HG03039 (cell line): ENCODE results near the gene PARD3B.

Source experiments
- ATAC-seq: cut with Tn5 transposase; IDR thresholded peaks from one replicate; pipeline ENCODE4 v1.9.1; 2021; ENCODE audit warnings: mild to moderate bottlenecking, moderate library complexity; ENCODE audit not compliant: unreplicated experiment

The PARD3B gene

GRCh38 chr2:204933735-204934374 is 388.6 kb downstream of the PARD3B start:
- ATAC-seq: no peak

- ATAC-seq: no peak
These were observed 399.7 kb downstream of the PARD3B start for GRCh38 chr2:204944927-204945326.

- no peak for ATAC-seq
These were observed 400.1 kb downstream of the PARD3B start for GRCh38 chr2:204945376-204945775.

GRCh38 chr2:204946892-204947291 is 401.6 kb downstream of the PARD3B start:
- ATAC-seq: no peak

- no peak for ATAC-seq
These were observed 402.1 kb downstream of the PARD3B start for GRCh38 chr2:204947405-204947804.

- ATAC-seq: no peak
These were observed 402.9 kb downstream of the PARD3B start for GRCh38 chr2:204948024-204948763.

GRCh38 chr2:204948822-204949221 is 403.5 kb downstream of the PARD3B start:
- no peak for ATAC-seq

- no peak for ATAC-seq
These were observed 405.5 kb downstream of the PARD3B start for GRCh38 chr2:204950695-204951346.

- ATAC-seq: no peak
These were observed 413.1 kb downstream of the PARD3B start for GRCh38 chr2:204958371-204958770.

GRCh38 chr2:204964414-204964813 is 419.1 kb downstream of the PARD3B start:
- ATAC-seq: no peak

- ATAC-seq: no peak
These were observed 421.0 kb downstream of the PARD3B start for GRCh38 chr2:204966245-204966644.

- ATAC-seq: no peak
These were observed 422.1 kb downstream of the PARD3B start for GRCh38 chr2:204967199-204967960.

- ATAC-seq: no peak
These were observed 426.1 kb downstream of the PARD3B start for GRCh38 chr2:204971206-204971907.

GRCh38 chr2:204972161-204972560 is 426.9 kb downstream of the PARD3B start:
- no peak for ATAC-seq

GRCh38 chr2:204972606-204973336 is 427.5 kb downstream of the PARD3B start:
- ATAC-seq: no peak

- no peak for ATAC-seq
These were observed 428.3 kb downstream of the PARD3B start for GRCh38 chr2:204973616-204974015.

- no peak for ATAC-seq
These were observed 429.2 kb downstream of the PARD3B start for GRCh38 chr2:204974487-204974886.

GRCh38 chr2:204977914-204978313 is 432.6 kb downstream of the PARD3B start:
- ATAC-seq: no peak

GRCh38 chr2:204982303-204982702 is 437.0 kb downstream of the PARD3B start:
- ATAC-seq: no peak

- no peak for ATAC-seq
These were observed 439.2 kb downstream of the PARD3B start for GRCh38 chr2:204984518-204984917.
